Keratinocyte (primary cell): ENCODE results near the gene CPLANE2. TPM values are rescaled to one million over a fixed set of nuclear protein-coding genes. Genes with fewer than 3 reads are reported as not detected.

ENCODE experiments used
- DNase-seq: peaks from one replicate; pipeline ENCODE4 v3.0.0-alpha.2; 2011; ENCODE audit warnings: low read depth, missing footprints, low spot score
- FAIRE-seq: peaks from 2 replicates; lab custom pipeline; 2011; peaks lifted over from hg19 to GRCh38; lab: Jason Lieb, UNC
- H2AFZ ChIP-seq: 2 replicates; pipeline ENCODE4 v1.6.0; 2012; ENCODE audit warnings: low read length, control low read depth, inconsistent platforms; ENCODE audit not compliant: control insufficient read depth
- H3K27ac ChIP-seq: 2 replicates; pipeline ENCODE4 v1.5.1; 2011; ENCODE audit warnings: low read length; ENCODE audit not compliant: control insufficient read depth, insufficient read depth
- H3K27me3 ChIP-seq: 3 replicates; pipeline ENCODE4 v1.6.0; 2011; ENCODE audit warnings: low read length; ENCODE audit not compliant: control insufficient read depth, insufficient read depth; ENCODE audit errors: extremely low read depth
- H3K36me3 ChIP-seq, 2 experiments: 2 replicates in 1 of 2; 3 replicates in 1 of 2; pipeline ENCODE4 v1.5.1; 2011; ENCODE audit warnings: low read length in 2 of 2, mild to moderate bottlenecking in 1 of 2; ENCODE audit not compliant: control insufficient read depth in 2 of 2, insufficient read depth in 2 of 2; ENCODE audit errors: extremely low read depth in 1 of 2
- H3K4me1 ChIP-seq: 3 replicates; pipeline ENCODE4 v1.5.1; 2011; ENCODE audit warnings: low read length; ENCODE audit not compliant: control insufficient read depth, insufficient read depth; ENCODE audit errors: extremely low read depth
- H3K4me2 ChIP-seq: 3 replicates; pipeline ENCODE4 v1.6.0; 2011; ENCODE audit warnings: low read depth, low read length; ENCODE audit not compliant: control insufficient read depth, insufficient read depth; ENCODE audit errors: extremely low read depth
- H3K4me3 ChIP-seq, 3 experiments: fragments of 200-600 bp in 1 of 3; sonication (generic) in 1 of 3; 2 replicates in 2 of 3; 3 replicates in 1 of 3; pipeline ENCODE4 v1.5.1; 2011 to 2016; ENCODE audit warnings: low read length in 3 of 3, mild to moderate bottlenecking in 3 of 3, control low read depth in 2 of 3, inconsistent platforms in 1 of 3, low read depth in 1 of 3, mixed read lengths in 1 of 3, mixed run types in 1 of 3, moderate library complexity in 1 of 3; ENCODE audit not compliant: control insufficient read depth in 2 of 3, insufficient read depth in 2 of 3; ENCODE audit errors: extremely low read depth in 1 of 3
- H3K79me2 ChIP-seq: 2 replicates; pipeline ENCODE4 v1.6.0; 2012; ENCODE audit warnings: low read length; ENCODE audit not compliant: control insufficient read depth, insufficient read depth
- H3K9ac ChIP-seq: 3 replicates; pipeline ENCODE4 v1.6.0; 2011; ENCODE audit warnings: low read length; ENCODE audit not compliant: control insufficient read depth, insufficient read depth; ENCODE audit errors: extremely low read depth
- H3K9me1 ChIP-seq: 3 replicates; pipeline ENCODE4 v1.6.0; 2011; ENCODE audit warnings: low read length; ENCODE audit not compliant: control insufficient read depth, insufficient read depth; ENCODE audit errors: extremely low read depth
- H3K9me3 ChIP-seq: 2 replicates; pipeline ENCODE4 v1.5.1; 2012; ENCODE audit warnings: low read depth, low read length; ENCODE audit not compliant: control insufficient read depth
- H4K20me1 ChIP-seq: 3 replicates; pipeline ENCODE4 v1.6.0; 2011; ENCODE audit warnings: low read length; ENCODE audit not compliant: control insufficient read depth, insufficient read depth; ENCODE audit errors: extremely low read depth
- EZH2 ChIP-seq: IDR thresholded peaks from one replicate; pipeline ENCODE4 v1.6.1; 2012; ENCODE audit warnings: inconsistent platforms, mild to moderate bottlenecking, low read length, moderate library complexity
- dilution Hi-C: fragments of 300-500 bp; cut with MboI; formaldehyde crosslinking; loops from one replicate; pipeline ENCODE4 v1.7.0; 2020; ENCODE audit warnings: low sequenced_read_pairs; ENCODE audit not compliant: extremely low pct_ligation_motif_present
- polyA plus RNA-seq, 5 experiments: library from polyadenylated mRNA; depleted of rRNA in 3 of 5; stranded (reverse) in 3 of 5; stranded (forward) in 1 of 5; unstranded in 1 of 5; fragments of >200 nt; gene quantifications; 1 replicate in 1 of 5; 2 replicates in 3 of 5; 3 replicates in 1 of 5; pipeline versions ENCODE4 v1.2.1 to v1.2.3, GENCODE V29; 2011 to 2012; ENCODE audit warnings: missing spikeins in 2 of 5, low read depth in 1 of 5, low replicate concordance in 1 of 5
- TF ChIP-seq, protein P1 (sequence below), 3 experiments: IDR thresholded peaks in 1 of 3; conservative IDR thresholded peaks in 1 of 3; optimal IDR thresholded peaks in 1 of 3; 2 replicates in 2 of 3; 3 replicates in 1 of 3; pipeline versions ENCODE3 to v1.5.1; 2011; ENCODE audit warnings: low read length in 3 of 3, mild to moderate bottlenecking in 3 of 3, moderate library complexity in 2 of 3, control low read depth in 1 of 3, inconsistent platforms in 1 of 3; ENCODE audit not compliant: insufficient read depth in 2 of 3; ENCODE audit errors: extremely low read depth in 1 of 3

Gene CPLANE2
- polyA plus RNA-seq, 1 donor (not counting 4 experiments of a cell fraction or from before 2014, with no cell fraction given) = 2.5 TPM

DNA sequence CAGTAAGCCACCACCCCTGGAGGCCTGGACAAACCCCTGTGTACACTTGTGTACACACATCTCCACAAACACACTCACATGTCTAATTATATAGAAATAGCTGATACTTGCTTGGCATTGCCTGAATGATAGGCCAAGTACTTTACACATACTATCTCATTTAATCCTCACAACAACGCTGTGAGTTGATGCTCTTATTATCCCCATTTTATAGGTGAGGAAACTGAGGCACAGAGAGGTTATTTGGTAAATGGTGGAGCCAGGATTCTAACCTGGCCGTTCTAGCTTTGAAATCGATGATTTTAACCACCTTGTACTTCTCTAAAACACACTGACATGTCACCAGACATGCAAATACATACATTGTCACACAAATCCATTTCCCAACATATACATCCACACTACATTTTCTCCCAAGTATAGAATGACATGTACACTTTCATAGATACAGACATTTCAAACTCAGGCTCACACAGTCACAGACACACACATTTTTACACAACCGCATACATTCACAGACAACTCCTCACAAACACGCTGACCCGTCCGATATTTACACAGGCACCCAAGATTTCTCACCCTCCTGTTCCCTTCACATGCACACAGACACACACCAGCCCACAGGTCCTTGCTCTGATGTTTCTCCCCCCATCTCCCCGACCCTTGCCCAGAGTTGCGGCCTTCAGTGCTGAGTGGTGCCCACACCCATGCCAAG lies 27.7 kb downstream of the CPLANE2 start:
- no peak for FAIRE-seq
- dilution Hi-C loops = no loop called here

DNA sequence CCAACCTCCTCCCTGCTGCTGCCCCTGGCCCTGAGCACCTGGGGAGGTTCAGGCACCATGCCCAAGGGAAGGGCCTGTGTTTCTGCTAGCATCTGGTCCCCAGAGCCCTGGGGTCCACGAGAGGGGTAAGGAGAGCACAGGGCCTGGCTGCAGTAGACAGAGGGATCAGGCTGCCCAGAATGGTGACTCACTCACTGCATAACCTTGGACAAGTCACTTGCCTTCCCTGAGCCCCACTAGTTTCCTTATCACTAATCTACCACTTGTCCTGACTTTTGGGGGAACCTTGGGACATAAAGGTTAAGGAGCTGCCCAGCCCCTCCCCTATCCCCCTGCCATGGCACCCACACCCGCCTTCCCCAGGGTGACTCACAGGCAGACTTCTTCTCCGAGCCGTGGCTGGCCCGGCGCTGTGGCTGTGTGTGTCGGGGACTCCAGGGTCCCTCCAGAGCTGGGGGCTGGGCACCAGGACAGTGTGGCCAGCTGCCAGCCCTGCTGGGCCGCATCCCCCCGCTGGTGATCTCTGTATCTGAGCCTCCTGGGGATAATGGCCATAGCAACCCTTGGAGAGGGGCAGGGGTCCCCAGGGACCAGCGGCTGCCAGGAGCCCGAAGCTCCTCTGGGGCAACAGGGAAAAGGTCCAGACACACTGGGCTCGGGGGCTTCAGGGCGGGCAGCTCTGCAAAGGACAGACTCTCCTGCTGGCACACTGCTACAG lies 28.6 kb downstream of the CPLANE2 start:
- DNase-seq (no peak), FAIRE-seq (no peak)
- dilution Hi-C loops = no loop called here
- TF ChIP-seq, protein P1, sequence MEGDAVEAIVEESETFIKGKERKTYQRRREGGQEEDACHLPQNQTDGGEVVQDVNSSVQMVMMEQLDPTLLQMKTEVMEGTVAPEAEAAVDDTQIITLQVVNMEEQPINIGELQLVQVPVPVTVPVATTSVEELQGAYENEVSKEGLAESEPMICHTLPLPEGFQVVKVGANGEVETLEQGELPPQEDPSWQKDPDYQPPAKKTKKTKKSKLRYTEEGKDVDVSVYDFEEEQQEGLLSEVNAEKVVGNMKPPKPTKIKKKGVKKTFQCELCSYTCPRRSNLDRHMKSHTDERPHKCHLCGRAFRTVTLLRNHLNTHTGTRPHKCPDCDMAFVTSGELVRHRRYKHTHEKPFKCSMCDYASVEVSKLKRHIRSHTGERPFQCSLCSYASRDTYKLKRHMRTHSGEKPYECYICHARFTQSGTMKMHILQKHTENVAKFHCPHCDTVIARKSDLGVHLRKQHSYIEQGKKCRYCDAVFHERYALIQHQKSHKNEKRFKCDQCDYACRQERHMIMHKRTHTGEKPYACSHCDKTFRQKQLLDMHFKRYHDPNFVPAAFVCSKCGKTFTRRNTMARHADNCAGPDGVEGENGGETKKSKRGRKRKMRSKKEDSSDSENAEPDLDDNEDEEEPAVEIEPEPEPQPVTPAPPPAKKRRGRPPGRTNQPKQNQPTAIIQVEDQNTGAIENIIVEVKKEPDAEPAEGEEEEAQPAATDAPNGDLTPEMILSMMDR (optimal IDR thresholded peaks at IDR 0.05 in 1 of 3, IDR thresholded peaks at IDR 0.05 in 1 of 3, conservative IDR thresholded peaks at IDR 0.05 in 1 of 3; ENCODE audit: extremely low read depth in 1 of 3, insufficient read depth in 2 of 3, low read length in 3 of 3) = no peak
- no peak for TF ChIP-seq EZH2
- H3K9me1 ChIP-seq = no peaks in the 10 kb centered on the region
- peak overlapping the region; percentile 1 for H3K27ac ChIP-seq
- H4K20me1 ChIP-seq = no peaks in the 10 kb centered on the region
- no peak overlapping the region for H3K4me3 ChIP-seq
- H3K9ac ChIP-seq = no peak overlapping the region
- no peak overlapping the region for H2AFZ ChIP-seq
- H3K36me3 ChIP-seq = peaks cover 3% of the 10 kb centered on the region in 2 experiments
- no peaks in the 10 kb centered on the region for H3K9me3 ChIP-seq
- H3K4me2 ChIP-seq = no peak overlapping the region
- no peaks in the 10 kb centered on the region for H3K27me3 ChIP-seq
- peaks cover 36% of the 10 kb centered on the region for H3K4me1 ChIP-seq
- H3K79me2 ChIP-seq = no peaks in the 10 kb centered on the region

More for the DNA sequence above, 27.7 kb downstream of the CPLANE2 start:
- no peak for DNase-seq
- Histone ChIP-seq H3K36me3 (peaks cover 1% of the 10 kb centered on the region in 2 experiments), H3K79me2 (no peaks in the 10 kb centered on the region), H3K27ac (no peak overlapping the region), H3K4me2 (no peak overlapping the region), H3K9ac (no peak overlapping the region), H3K4me1 (peaks cover 36% of the 10 kb centered on the region), H2AFZ (no peak overlapping the region), H3K27me3 (no peaks in the 10 kb centered on the region), H3K4me3 (no peak overlapping the region), H4K20me1 (no peaks in the 10 kb centered on the region), H3K9me3 (no peaks in the 10 kb centered on the region), H3K9me1 (no peaks in the 10 kb centered on the region)
- TF ChIP-seq EZH2 = no peak
- TF ChIP-seq, protein P1 (optimal IDR thresholded peaks at IDR 0.05 in 1 of 3, IDR thresholded peaks at IDR 0.05 in 1 of 3, conservative IDR thresholded peaks at IDR 0.05 in 1 of 3; ENCODE audit: extremely low read depth in 1 of 3, insufficient read depth in 2 of 3, low read length in 3 of 3) = no peak
